ENCODE results near the gene MYO1F. TPM values are rescaled to one million over a fixed set of nuclear protein-coding genes. Genes with fewer than 3 reads are reported as not detected.

The MYO1F gene
- total RNA-seq, 1 donor from 2014 or later, result 47.7 TPM

DNA sequence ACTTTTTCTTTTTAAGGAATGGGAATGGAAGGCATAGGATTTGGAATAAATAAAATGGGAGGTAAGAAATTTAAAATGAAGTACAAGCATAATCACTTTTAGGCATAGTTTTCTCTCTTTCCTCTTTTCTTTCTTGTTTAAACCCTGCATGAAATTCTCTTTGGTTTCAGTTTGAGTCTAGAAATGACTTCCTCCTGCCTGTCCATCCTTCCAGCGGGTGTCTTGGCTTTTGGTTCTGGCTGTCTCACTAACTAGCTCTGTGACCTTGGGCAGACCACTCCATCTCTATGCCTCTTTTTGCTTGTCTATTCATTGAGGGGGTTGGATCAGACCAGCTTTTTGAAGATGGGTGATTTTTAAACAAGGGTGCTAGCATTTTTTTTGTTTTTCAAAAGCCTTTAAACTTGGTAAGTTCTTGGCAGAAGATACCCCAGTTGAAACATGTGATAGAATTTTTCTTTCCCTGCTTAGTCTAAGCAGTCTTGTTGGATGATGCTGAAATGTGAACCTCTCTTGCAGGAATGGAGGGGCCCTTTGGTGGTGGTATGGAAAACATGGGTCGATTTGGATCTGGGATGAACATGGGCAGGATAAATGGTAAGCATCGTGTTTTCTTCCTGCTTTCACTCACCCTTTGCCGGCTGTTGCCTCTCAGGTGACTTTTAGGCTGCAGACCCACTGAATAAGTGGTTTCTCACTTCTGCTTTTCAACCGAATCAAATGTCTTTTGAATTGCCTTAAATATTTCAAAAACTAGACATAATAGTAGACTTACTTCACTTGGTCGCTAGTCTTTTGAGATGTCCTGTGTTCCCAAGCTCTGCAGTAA lies 103.4 kb downstream of the MYO1F start:
- no peak for DNase-seq (ENCODE audit: low spot score)

Other genes with a start within 250 kb of the MYO1F start
- gene KANK3, start 234.2 kb downstream of the MYO1F start, total RNA-seq, result 28.6 TPM
- 753 TPM for gene ANGPTL4, start 213.3 kb downstream of the MYO1F start, total RNA-seq
- 100 TPM for gene RAB11B, start 187.1 kb downstream of the MYO1F start, total RNA-seq
- 101 TPM for gene MARCHF2, start 164.1 kb downstream of the MYO1F start, total RNA-seq
- 145 TPM for gene HNRNPM, start 132.5 kb downstream of the MYO1F start, total RNA-seq
- gene PRAM1, start 74.8 kb downstream of the MYO1F start, total RNA-seq, result 4.5 TPM
- gene ZNF414, start 63.3 kb downstream of the MYO1F start, total RNA-seq, result 18.5 TPM
- 19.0 TPM for gene ADAMTS10, start 33.3 kb upstream of the MYO1F start, total RNA-seq
- gene NFILZ, start 53.2 kb upstream of the MYO1F start, total RNA-seq, result not detected
- not detected for gene ACTL9, start 121.4 kb upstream of the MYO1F start, total RNA-seq
- gene OR2Z1, start 144.2 kb upstream of the MYO1F start, total RNA-seq, result not detected

Measured in mesenteric fat pad (tissue), 1 donor.